GM13976 (cell line): ENCODE measurements around the gene CDC40.
A peak's percentile ranks its signal among the peaks of the same experiment; 100 is the strongest.

ENCODE experiments used
- DNase-seq: peaks from one replicate; pipeline ENCODE4 v3.0.0; 2012; ENCODE audit warnings: low spot score
- CTCF ChIP-seq: IDR thresholded peaks from 2 replicates; pipeline ENCODE4 v1.5.1; 2012; ENCODE audit warnings: borderline replicate concordance, mild to moderate bottlenecking; ENCODE audit not compliant: insufficient read depth; ENCODE audit errors: extremely low read depth, missing control alignments, control extremely low read depth
- in situ Hi-C: fragments of 300-500 bp; cut with MboI; formaldehyde crosslinking; loops from one replicate; pipeline ENCODE4 v1.12.0; 2022; ENCODE audit warnings: low sequenced_read_pairs, mixed read lengths, inconsistent platforms; ENCODE audit not compliant: unreplicated experiment

Gene CDC40

GRCh38 chr6:110170081-110170480, 10.1 kb upstream of the CDC40 start:
- DNase-seq, result no peak
- TF ChIP-seq CTCF, result no peak
- in situ Hi-C loops, result loop anchor here (10.0 kb wide), 1 partner anchor 215 kb away; no protein-coding TSS in a partner anchor

DNA sequence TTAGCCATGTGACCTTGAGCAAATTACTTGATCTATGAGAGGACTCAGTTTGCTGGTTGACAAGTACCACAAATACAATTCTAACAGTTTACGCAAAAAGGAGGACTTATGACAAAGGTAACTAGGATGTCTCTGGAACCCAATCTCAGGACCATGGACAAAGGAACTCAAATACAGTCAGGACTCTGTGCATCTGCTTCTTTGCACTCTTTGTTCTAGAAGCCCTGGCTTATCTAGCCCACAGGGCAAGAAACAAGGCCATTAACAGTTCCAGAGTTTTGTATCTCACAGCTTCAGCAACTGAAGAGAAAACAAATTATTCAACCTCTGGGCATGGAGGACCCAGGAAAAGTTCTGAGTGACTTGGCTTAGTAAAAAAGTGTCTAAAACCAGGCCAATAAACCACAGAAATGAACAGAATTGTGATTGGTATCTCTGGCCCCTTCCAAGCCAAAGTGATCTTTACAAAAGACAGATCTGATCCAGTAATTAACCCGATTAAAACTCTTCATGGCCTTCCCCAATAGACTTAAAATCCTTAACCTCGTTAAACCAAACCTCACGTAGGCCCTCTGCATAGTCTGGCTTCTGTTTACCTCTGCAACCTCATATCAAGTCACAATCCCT, 6.6 kb upstream of the CDC40 start:
- TF ChIP-seq CTCF, result no peak
- no peak for DNase-seq
- in situ Hi-C loops, result loop anchor here (10.0 kb wide), 1 partner anchor 211 kb away; no protein-coding TSS in a partner anchor

DNA sequence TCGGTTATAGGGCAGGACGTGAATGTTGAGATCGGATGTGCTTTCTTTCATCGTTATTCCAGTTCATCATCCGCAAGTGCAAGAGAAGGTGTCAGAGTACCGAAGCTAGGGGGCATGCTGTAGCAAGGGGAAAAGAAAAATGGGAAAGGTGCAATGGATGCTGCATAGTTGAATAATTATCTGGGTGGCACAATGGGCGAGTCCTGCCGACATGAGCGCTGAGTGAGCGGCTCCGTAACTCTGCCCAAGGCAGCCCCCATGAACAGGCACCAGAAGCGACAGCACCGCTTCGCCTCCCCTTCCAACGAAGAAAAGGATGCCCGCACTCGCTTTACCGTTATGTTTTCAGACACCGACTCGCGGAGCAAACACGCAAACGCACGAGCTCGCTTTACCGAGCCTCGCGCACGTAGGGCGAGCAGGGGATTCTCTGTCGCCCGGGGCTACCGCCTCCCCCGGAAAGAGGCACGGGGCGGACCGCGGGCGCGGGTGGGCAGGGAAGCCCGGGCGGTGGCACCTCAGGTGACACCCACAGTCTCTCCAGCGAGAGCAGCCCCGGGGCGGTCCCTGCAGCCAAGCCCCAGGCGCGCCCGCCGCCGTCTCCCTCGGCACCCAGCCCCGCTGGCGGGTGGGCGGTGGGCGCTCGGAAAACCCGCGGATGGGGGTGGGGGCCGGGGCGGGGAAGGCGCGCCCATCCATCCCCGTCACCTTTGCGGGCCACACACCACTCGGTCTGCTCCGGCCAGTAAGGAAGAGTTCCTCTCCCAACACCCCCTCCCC, 1.4 kb upstream of the CDC40 start:
- peak; percentile 54 for DNase-seq
- peak; percentile 64 for TF ChIP-seq CTCF
- in situ Hi-C loops, result loop anchor here (10.0 kb wide), 1 partner anchor 206 kb away; no protein-coding TSS in a partner anchor

GRCh38 chr6:110179406-110180227, 610 bp upstream of the CDC40 start, which contains the start of gene WASF1:
TSS of gene WASF1 (minus strand) at chr6:110179670. CDS start at chr6:110127601, 52,069 bp downstream.
- TF ChIP-seq CTCF, result no peak
- in situ Hi-C loops, result loop anchor here (10.0 kb wide), 1 partner anchor 205 kb away; no protein-coding TSS in a partner anchor
- peak; percentile 89 for DNase-seq

- TF ChIP-seq CTCF, result no peak
- in situ Hi-C loops, result no loop called here
- peak; percentile 35 for DNase-seq
Measured at GRCh38 chr6:110181131-110182030, 1.2 kb downstream of the CDC40 start.
